Body of pancreas (tissue), 4 donors: ENCODE measurements around the gene ANKRD11. TPM values are rescaled to one million over a fixed set of nuclear protein-coding genes. Genes with fewer than 3 reads are reported as not detected.
"Not testable (repeated sequence)": the region's sequence is repeated elsewhere in the genome, so short reads cannot be mapped to it uniquely, and the experiment has no call there.

Experiments used
- ATAC-seq: fragments of 150-250 bp; one replicate; pipeline ENCODE4 v1.9.1; 2016
- DNase-seq, 4 donors: peaks; one replicate each; pipeline ENCODE4 v3.0.0-alpha.2; 2019
- H3K27ac ChIP-seq, 4 donors: fragments of 200-600 bp; sonication (generic); 1 replicate in 3 of 4; 2 replicates in 1 of 4; pipeline versions ENCODE4 v1.5.1 to v1.6.1; 2016 to 2019; ENCODE audit warnings: mild to moderate bottlenecking in 1 of 4, mixed read lengths in 1 of 4, moderate library complexity in 1 of 4
- H3K27me3 ChIP-seq, 2 donors: fragments of 200-600 bp; sonication (generic); one replicate each; pipeline ENCODE4 v1.6.0; 2016; ENCODE audit warnings: mild to moderate bottlenecking in 1 of 2
- H3K36me3 ChIP-seq, 2 donors: fragments of 200-600 bp; sonication (generic); replicated peaks in 1 of 2; 2 replicates each; pipeline ENCODE4 v1.5.1; 2016; ENCODE audit warnings: low read depth in 2 of 2; ENCODE audit not compliant: insufficient read depth in 1 of 2
- H3K4me1 ChIP-seq: fragments of 200-600 bp; sonication (generic); one replicate; pipeline ENCODE4 v1.6.0; 2016
- H3K4me3 ChIP-seq, 2 donors: fragments of 200-600 bp; sonication (generic); 1 replicate in 1 of 2; 2 replicates in 1 of 2; pipeline ENCODE4 v1.5.1; 2016 to 2019
- H3K9me3 ChIP-seq, 3 donors: fragments of 200-600 bp; sonication (generic); 1 replicate in 2 of 3; 2 replicates in 1 of 3; pipeline ENCODE4 v1.5.1; 2016
- CTCF ChIP-seq, 7 experiments: fragments of 450-650 bp in 4 of 7; fragments of 200-600 bp in 3 of 7; sonication (generic) in 3 of 7; IDR thresholded peaks; one replicate each; pipeline ENCODE4 v1.5.1; 2016 to 2019; ENCODE audit warnings: antibody characterized with exemption in 7 of 7
- POLR2A ChIP-seq, 3 donors: fragments of 450-650 bp; IDR thresholded peaks; one replicate each; pipeline ENCODE4 v1.6.1; 2016; ENCODE audit warnings: antibody characterized with exemption in 3 of 3, mild to moderate bottlenecking in 2 of 3
- WGBS, 2 donors: methylation state at CpG; one replicate each; pipeline ENCODE4 v1.1.5; 2017; 5-methylcytosine and 5-hydroxymethylcytosine counted together
- intact Hi-C: fragments of 100-400 bp; cut with DNase I; formaldehyde crosslinking; loops from one replicate; pipeline ENCODE4 v1.15.1; 2023
- total RNA-seq, 2 donors: library from RNA; depleted of rRNA; stranded (reverse); fragments of >200 nt; gene quantifications; one replicate each; pipeline ENCODE4 v1.1.0, GENCODE V29; 2016

The ANKRD11 gene
- total RNA-seq, 2 donors from 2014 or later: 52.1 to 97.9 TPM

- H3K27me3 ChIP-seq: no peaks in the 10 kb centered on the region
- intact Hi-C loops: no loop called here
- TF ChIP-seq CTCF (IDR thresholded peaks at IDR 0.05): no peak
- TF ChIP-seq POLR2A (IDR thresholded peaks at IDR 0.05): no peak
- peak overlapping the region; percentile 32 to 87 (median 78) for H3K27ac ChIP-seq
- no peak for ATAC-seq
- peaks cover 28% of the 10 kb centered on the region for H3K4me1 ChIP-seq
- H3K9me3 ChIP-seq: no peaks in the 10 kb centered on the region
- H3K36me3 ChIP-seq: peaks cover 0 to 4% of the 10 kb centered on the region in 2 donors
- no peak overlapping the region for H3K4me3 ChIP-seq
- no peak for DNase-seq
- 74 to 78% methylated on average over 9 of the region's 9 CpGs for WGBS, 2 donors
Measured at GRCh38 chr16:89300976-89301360, 189.4 kb downstream of the ANKRD11 start.

GRCh38 chr16:89300311-89300975 is 189.9 kb downstream of the ANKRD11 start:
- Histone ChIP-seq H3K36me3 (peaks cover 0 to 4% of the 10 kb centered on the region in 2 donors), H3K4me3 (no peak overlapping the region), H3K27ac (peak overlapping the region; percentile 32 to 87 (median 78)), H3K4me1 (peaks cover 28% of the 10 kb centered on the region), H3K9me3 (no peaks in the 10 kb centered on the region), H3K27me3 (no peaks in the 10 kb centered on the region)
- peak; percentile 72 to 93 (median 80) for DNase-seq
- TF ChIP-seq POLR2A (IDR thresholded peaks at IDR 0.05) (peak in 1 of 3 donors; percentile 43), CTCF (IDR thresholded peaks at IDR 0.05) (peak in 2 of 7 experiments; percentile 1 to 22)
- intact Hi-C loops: no loop called here
- 57 to 59% methylated on average over 9 to 21 of the region's 21 CpGs for WGBS, 2 donors
- ATAC-seq: peak; percentile 93

GRCh38 chr16:89299357-89300111 is 190.8 kb downstream of the ANKRD11 start:
- intact Hi-C loops, H3K9me3 ChIP-seq, H3K27me3 ChIP-seq, H3K36me3 ChIP-seq, H3K4me3 ChIP-seq, ATAC-seq, DNase-seq: not testable (repeated sequence)
- Histone ChIP-seq H3K4me1 (peaks cover 30% of the 10 kb centered on the region), H3K27ac (peak overlapping the region; percentile 32 to 87 (median 78))
- WGBS, 2 donors: 85% methylated on average over 7 of the region's 10 CpGs; no CpG with 5 or more reads in 1 of the 2 donors

GRCh38 chr16:89298623-89299225 is 191.6 kb downstream of the ANKRD11 start:
- WGBS, 2 donors: 87% methylated on average over 17 of the region's 17 CpGs
- Histone ChIP-seq H3K36me3 (no peaks in the 10 kb centered on the region), H3K4me3 (no peak overlapping the region), H3K4me1 (peaks cover 34% of the 10 kb centered on the region), H3K27me3 (no peaks in the 10 kb centered on the region), H3K27ac (no peak overlapping the region), H3K9me3 (no peaks in the 10 kb centered on the region)
- TF ChIP-seq POLR2A (IDR thresholded peaks at IDR 0.05): no peak
- no peak for TF ChIP-seq CTCF (IDR thresholded peaks at IDR 0.05)
- intact Hi-C loops: no loop called here
- ATAC-seq: no peak
- no peak for DNase-seq

GRCh38 chr16:89297910-89298545 is 192.3 kb downstream of the ANKRD11 start:
- H3K9me3 ChIP-seq: no peaks in the 10 kb centered on the region
- H3K27me3 ChIP-seq: no peaks in the 10 kb centered on the region
- H3K27ac ChIP-seq: no peak overlapping the region
- no peak for DNase-seq
- 74 to 85% methylated on average over 16 to 17 of the region's 17 CpGs for WGBS, 2 donors
- H3K4me3 ChIP-seq: no peak overlapping the region
- TF ChIP-seq CTCF (IDR thresholded peaks at IDR 0.05): no peak
- no peak for TF ChIP-seq POLR2A (IDR thresholded peaks at IDR 0.05)
- intact Hi-C loops: no loop called here
- ATAC-seq: no peak
- H3K4me1 ChIP-seq: peaks cover 34% of the 10 kb centered on the region
- no peaks in the 10 kb centered on the region for H3K36me3 ChIP-seq
